Suprapubic skin (tissue), 3 donors: Measurements from ENCODE around the gene GRIK3.

Source experiments
- EP300 ChIP-seq: sonication (generic); formaldehyde crosslinking; IDR thresholded peaks from one replicate; pipeline ENCODE4 v1.6.1; 2017; ENCODE audit warnings: antibody characterized with exemption
- POLR2A ChIP-seq, 2 donors: fragments of 450-650 bp; IDR thresholded peaks; one replicate each; pipeline ENCODE4 v1.6.1; 2017; ENCODE audit warnings: antibody characterized with exemption in 2 of 2, mild to moderate bottlenecking in 2 of 2, moderate library complexity in 2 of 2
- TF ChIP-seq, protein P1 (sequence below), 2 donors: fragments of 200-600 bp in 1 of 2; fragments of 450-650 bp in 1 of 2; sonication (generic) in 1 of 2; IDR thresholded peaks; one replicate each; pipeline ENCODE4 v1.5.1; 2016 to 2019; ENCODE audit warnings: antibody characterized with exemption in 2 of 2, mild to moderate bottlenecking in 1 of 2, moderate library complexity in 1 of 2

- TF ChIP-seq, protein P1, sequence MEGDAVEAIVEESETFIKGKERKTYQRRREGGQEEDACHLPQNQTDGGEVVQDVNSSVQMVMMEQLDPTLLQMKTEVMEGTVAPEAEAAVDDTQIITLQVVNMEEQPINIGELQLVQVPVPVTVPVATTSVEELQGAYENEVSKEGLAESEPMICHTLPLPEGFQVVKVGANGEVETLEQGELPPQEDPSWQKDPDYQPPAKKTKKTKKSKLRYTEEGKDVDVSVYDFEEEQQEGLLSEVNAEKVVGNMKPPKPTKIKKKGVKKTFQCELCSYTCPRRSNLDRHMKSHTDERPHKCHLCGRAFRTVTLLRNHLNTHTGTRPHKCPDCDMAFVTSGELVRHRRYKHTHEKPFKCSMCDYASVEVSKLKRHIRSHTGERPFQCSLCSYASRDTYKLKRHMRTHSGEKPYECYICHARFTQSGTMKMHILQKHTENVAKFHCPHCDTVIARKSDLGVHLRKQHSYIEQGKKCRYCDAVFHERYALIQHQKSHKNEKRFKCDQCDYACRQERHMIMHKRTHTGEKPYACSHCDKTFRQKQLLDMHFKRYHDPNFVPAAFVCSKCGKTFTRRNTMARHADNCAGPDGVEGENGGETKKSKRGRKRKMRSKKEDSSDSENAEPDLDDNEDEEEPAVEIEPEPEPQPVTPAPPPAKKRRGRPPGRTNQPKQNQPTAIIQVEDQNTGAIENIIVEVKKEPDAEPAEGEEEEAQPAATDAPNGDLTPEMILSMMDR (IDR thresholded peaks at IDR 0.05), result no peak
- TF ChIP-seq POLR2A (IDR thresholded peaks at IDR 0.05) (no peak), EP300 (no peak)
Observed at GRCh38 chr1:37041483-37041882, 7.2 kb upstream of the GRIK3 start.
